ENCODE results near the gene SLC9C1.

GRCh38 chr3:112136046-112136445 lies 158.0 kb downstream of the SLC9C1 start:
- no peak for TF ChIP-seq POLR2A (IDR thresholded peaks at IDR 0.05)
- TF ChIP-seq, protein P1, sequence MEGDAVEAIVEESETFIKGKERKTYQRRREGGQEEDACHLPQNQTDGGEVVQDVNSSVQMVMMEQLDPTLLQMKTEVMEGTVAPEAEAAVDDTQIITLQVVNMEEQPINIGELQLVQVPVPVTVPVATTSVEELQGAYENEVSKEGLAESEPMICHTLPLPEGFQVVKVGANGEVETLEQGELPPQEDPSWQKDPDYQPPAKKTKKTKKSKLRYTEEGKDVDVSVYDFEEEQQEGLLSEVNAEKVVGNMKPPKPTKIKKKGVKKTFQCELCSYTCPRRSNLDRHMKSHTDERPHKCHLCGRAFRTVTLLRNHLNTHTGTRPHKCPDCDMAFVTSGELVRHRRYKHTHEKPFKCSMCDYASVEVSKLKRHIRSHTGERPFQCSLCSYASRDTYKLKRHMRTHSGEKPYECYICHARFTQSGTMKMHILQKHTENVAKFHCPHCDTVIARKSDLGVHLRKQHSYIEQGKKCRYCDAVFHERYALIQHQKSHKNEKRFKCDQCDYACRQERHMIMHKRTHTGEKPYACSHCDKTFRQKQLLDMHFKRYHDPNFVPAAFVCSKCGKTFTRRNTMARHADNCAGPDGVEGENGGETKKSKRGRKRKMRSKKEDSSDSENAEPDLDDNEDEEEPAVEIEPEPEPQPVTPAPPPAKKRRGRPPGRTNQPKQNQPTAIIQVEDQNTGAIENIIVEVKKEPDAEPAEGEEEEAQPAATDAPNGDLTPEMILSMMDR (IDR thresholded peaks at IDR 0.05) = no peak
- TF ChIP-seq POLR2AphosphoS5 (IDR thresholded peaks at IDR 0.05) = no peak
